ENCODE results near the gene MLH3. TPM values are rescaled to one million over a fixed set of nuclear protein-coding genes. Genes with fewer than 3 reads are reported as not detected.

Gene MLH3
- total and polyA plus RNA-seq, 2 of the 13 experiments (the other 11 are each of a cell fraction or from before 2014, with no cell fraction given): 14.4 to 24.8 TPM

DNA sequence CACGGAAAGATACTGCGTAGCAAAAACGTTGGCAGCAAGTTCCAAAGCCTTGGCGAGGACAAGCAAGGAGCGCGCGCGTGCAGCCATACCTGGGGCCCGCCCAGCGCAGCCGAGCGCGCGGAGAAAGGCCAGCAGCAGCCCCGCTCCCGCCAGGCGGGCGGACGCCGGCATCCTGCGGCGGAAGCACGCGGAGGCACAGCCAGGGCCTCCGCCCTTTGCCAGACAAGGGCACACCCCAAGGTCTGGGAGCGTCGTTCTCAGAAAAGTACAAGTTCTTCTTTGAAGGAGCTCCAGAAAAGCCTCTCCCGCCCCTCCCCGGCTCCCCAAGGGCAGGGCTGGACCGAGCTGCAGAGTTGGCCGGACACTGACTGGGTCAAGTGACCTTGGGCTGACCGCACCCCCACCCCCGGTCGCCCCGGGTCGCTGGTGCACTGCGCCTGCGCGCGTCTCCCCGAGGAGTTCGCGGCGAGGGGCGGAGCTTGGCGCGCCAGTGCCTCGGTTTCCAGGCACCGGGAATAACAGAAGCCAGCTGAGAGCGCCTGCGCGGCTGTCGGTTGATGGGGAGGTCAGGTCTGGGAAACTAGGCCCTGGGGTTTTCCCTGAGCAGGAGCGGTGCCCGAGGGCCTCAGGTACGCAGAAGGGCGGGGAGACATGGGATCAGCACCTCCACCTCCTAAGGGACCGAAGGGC lies 18.0 kb upstream of the MLH3 start, which contains the start of gene ZC2HC1C (continued):
- TF ChIP-seq ZKSCAN1 (IDR thresholded peaks at IDR 0.05; ENCODE audit: low read length): no peak; the same call in 1 of the 2 replicates
- TF ChIP-seq ZNF644 (CRISPR knock-in tag; IDR thresholded peaks at IDR 0.05; ENCODE audit: low read depth): no peak
- no peak for TF ChIP-seq TMF1 (CRISPR knock-in tag; IDR thresholded peaks at IDR 0.05; ENCODE audit: low read depth)
- 0 out of 2 replicates have a peak, but pooled peaks have one; percentile 55 for TF ChIP-seq GTF2F1 (IDR thresholded peaks at IDR 0.05; ENCODE audit: low read length)
- TF ChIP-seq KDM5A (IDR thresholded peaks at IDR 0.05; ENCODE audit: borderline replicate concordance, low read length): no peak
- no peak for TF ChIP-seq ZFP41 (CRISPR knock-in tag; IDR thresholded peaks at IDR 0.05; ENCODE audit: borderline replicate concordance)
- TF ChIP-seq, protein P1, sequence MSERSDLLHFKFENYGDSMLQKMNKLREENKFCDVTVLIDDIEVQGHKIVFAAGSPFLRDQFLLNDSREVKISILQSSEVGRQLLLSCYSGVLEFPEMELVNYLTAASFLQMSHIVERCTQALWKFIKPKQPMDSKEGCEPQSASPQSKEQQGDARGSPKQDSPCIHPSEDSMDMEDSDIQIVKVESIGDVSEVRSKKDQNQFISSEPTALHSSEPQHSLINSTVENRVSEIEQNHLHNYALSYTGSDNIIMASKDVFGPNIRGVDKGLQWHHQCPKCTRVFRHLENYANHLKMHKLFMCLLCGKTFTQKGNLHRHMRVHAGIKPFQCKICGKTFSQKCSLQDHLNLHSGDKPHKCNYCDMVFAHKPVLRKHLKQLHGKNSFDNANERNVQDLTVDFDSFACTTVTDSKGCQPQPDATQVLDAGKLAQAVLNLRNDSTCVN (CRISPR knock-in tag; IDR thresholded peaks at IDR 0.05; ENCODE audit: borderline replicate concordance): no peak; the same call in 1 of the 2 replicates
- TF ChIP-seq NR2F2 (IDR thresholded peaks at IDR 0.05; ENCODE audit: borderline replicate concordance, low read depth): no peak
- 0 out of 2 replicates have a peak, but pooled peaks have one; percentile 29 for TF ChIP-seq CBFB (CRISPR knock-in tag; IDR thresholded peaks at IDR 0.05)
- peak; percentile 79; the same call in 1 of the 2 replicates for TF ChIP-seq GABPB1 (CRISPR knock-in tag; IDR thresholded peaks at IDR 0.05)
- TF ChIP-seq ZNF296 (CRISPR knock-in tag; conservative IDR thresholded peaks at IDR 0.05): peak; percentile 84
- TF ChIP-seq ZNF160 (CRISPR knock-in tag; IDR thresholded peaks at IDR 0.05): no peak; the same call in 1 of the 2 replicates
- 0 out of 2 replicates have a peak, but pooled peaks have one; percentile 49 for TF ChIP-seq MYNN (CRISPR knock-in tag; IDR thresholded peaks at IDR 0.05; ENCODE audit: low read depth)
- TF ChIP-seq, protein P2, sequence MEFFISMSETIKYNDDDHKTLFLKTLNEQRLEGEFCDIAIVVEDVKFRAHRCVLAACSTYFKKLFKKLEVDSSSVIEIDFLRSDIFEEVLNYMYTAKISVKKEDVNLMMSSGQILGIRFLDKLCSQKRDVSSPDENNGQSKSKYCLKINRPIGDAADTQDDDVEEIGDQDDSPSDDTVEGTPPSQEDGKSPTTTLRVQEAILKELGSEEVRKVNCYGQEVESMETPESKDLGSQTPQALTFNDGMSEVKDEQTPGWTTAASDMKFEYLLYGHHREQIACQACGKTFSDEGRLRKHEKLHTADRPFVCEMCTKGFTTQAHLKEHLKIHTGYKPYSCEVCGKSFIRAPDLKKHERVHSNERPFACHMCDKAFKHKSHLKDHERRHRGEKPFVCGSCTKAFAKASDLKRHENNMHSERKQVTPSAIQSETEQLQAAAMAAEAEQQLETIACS (CRISPR knock-in tag; IDR thresholded peaks at IDR 0.05): peak; percentile 79
- peak; percentile 86; the same call in 1 of the 2 replicates for TF ChIP-seq ZNF232 (CRISPR knock-in tag; IDR thresholded peaks at IDR 0.05; ENCODE audit: borderline replicate concordance)
- TF ChIP-seq, protein P3, sequence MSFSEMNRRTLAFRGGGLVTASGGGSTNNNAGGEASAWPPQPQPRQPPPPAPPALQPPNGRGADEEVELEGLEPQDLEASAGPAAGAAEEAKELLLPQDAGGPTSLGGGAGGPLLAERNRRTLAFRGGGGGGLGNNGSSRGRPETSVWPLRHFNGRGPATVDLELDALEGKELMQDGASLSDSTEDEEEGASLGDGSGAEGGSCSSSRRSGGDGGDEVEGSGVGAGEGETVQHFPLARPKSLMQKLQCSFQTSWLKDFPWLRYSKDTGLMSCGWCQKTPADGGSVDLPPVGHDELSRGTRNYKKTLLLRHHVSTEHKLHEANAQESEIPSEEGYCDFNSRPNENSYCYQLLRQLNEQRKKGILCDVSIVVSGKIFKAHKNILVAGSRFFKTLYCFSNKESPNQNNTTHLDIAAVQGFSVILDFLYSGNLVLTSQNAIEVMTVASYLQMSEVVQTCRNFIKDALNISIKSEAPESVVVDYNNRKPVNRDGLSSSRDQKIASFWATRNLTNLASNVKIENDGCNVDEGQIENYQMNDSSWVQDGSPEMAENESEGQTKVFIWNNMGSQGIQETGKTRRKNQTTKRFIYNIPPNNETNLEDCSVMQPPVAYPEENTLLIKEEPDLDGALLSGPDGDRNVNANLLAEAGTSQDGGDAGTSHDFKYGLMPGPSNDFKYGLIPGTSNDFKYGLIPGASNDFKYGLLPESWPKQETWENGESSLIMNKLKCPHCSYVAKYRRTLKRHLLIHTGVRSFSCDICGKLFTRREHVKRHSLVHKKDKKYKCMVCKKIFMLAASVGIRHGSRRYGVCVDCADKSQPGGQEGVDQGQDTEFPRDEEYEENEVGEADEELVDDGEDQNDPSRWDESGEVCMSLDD (CRISPR knock-in tag; IDR thresholded peaks at IDR 0.05; ENCODE audit: borderline replicate concordance): peak; percentile 66; the same call in 1 of the 2 replicates
- 0 out of 2 replicates have a peak, but pooled peaks have one; percentile 9 for TF ChIP-seq SOX13 (IDR thresholded peaks at IDR 0.05)
- no peak for TF ChIP-seq SOX13 (CRISPR knock-in tag; conservative IDR thresholded peaks at IDR 0.05 in 1 of 2, IDR thresholded peaks at IDR 0.05 in 1 of 2)
- TF ChIP-seq NONO (IDR thresholded peaks at IDR 0.05): no peak
- peak; percentile 72; the same call in 1 of the 2 replicates for TF ChIP-seq NONO (CRISPR knock-in tag; conservative IDR thresholded peaks at IDR 0.05)
- 0 out of 2 replicates have a peak, but pooled peaks have one; percentile 11 for TF ChIP-seq PPARG (CRISPR knock-in tag; conservative IDR thresholded peaks at IDR 0.05)
- TF ChIP-seq ZNF772 (CRISPR knock-in tag; IDR thresholded peaks at IDR 0.05): peak; percentile 80
- TF ChIP-seq TARDBP (CRISPR knock-in tag; IDR thresholded peaks at IDR 0.05): peak; percentile 41; the same call in 1 of the 2 replicates
- no peak; the same call in 1 of the 2 replicates for TF ChIP-seq SP5 (CRISPR knock-in tag; IDR thresholded peaks at IDR 0.05; ENCODE audit: borderline replicate concordance, low read depth)
- 0 out of 2 replicates have a peak, but pooled peaks have one; percentile 25 for TF ChIP-seq KLF15 (CRISPR knock-in tag; IDR thresholded peaks at IDR 0.05; ENCODE audit: borderline replicate concordance)
- TF ChIP-seq ZBTB42 (CRISPR knock-in tag; IDR thresholded peaks at IDR 0.05): 0 out of 2 replicates have a peak, but pooled peaks have one; percentile 31

Measured in HepG2 (cell line).